Loucy (cell line): Measurements from ENCODE around the gene ARHGAP20.

Experiments
- EZH2phosphoT487 ChIP-seq: fragments of 200-600 bp; IDR thresholded peaks from 2 replicates; pipeline ENCODE4 v1.6.1; 2018; ENCODE audit warnings: antibody characterized with exemption, mild to moderate bottlenecking, moderate library complexity, borderline replicate concordance
- TF ChIP-seq, protein P1 (sequence below): fragments of 200-600 bp; sonication (generic); conservative IDR thresholded peaks from 2 replicates; pipeline ENCODE4 v1.5.1; 2014; ENCODE audit warnings: mild to moderate bottlenecking, antibody characterized with exemption, low read length

GRCh38 chr11:110736171-110736553, 23.9 kb upstream of the ARHGAP20 start:
- TF ChIP-seq, protein P1, sequence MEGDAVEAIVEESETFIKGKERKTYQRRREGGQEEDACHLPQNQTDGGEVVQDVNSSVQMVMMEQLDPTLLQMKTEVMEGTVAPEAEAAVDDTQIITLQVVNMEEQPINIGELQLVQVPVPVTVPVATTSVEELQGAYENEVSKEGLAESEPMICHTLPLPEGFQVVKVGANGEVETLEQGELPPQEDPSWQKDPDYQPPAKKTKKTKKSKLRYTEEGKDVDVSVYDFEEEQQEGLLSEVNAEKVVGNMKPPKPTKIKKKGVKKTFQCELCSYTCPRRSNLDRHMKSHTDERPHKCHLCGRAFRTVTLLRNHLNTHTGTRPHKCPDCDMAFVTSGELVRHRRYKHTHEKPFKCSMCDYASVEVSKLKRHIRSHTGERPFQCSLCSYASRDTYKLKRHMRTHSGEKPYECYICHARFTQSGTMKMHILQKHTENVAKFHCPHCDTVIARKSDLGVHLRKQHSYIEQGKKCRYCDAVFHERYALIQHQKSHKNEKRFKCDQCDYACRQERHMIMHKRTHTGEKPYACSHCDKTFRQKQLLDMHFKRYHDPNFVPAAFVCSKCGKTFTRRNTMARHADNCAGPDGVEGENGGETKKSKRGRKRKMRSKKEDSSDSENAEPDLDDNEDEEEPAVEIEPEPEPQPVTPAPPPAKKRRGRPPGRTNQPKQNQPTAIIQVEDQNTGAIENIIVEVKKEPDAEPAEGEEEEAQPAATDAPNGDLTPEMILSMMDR: no peak
- TF ChIP-seq EZH2phosphoT487: no peak
